GM12865 (cell line): ENCODE results near the gene SIRT3.

ENCODE experiments used
- DNase-seq: peaks from one replicate; pipeline ENCODE4 v3.0.0; 2010; ENCODE audit warnings: low read depth
- H3K4me3 ChIP-seq: 2 replicates; pipeline ENCODE4 v1.5.1; 2011; ENCODE audit warnings: mild to moderate bottlenecking, low read depth, low read length, control low read depth
- TF ChIP-seq, protein P1 (sequence below): IDR thresholded peaks from 2 replicates; pipeline ENCODE4 v1.5.1; 2011; ENCODE audit warnings: low read length, control low read depth, low read depth, inconsistent platforms; ENCODE audit not compliant: insufficient read depth; ENCODE audit errors: missing control alignments

SIRT3 gene

GRCh38 chr11:202490-202889 lies 33.7 kb downstream of the SIRT3 start:
- TF ChIP-seq, protein P1, sequence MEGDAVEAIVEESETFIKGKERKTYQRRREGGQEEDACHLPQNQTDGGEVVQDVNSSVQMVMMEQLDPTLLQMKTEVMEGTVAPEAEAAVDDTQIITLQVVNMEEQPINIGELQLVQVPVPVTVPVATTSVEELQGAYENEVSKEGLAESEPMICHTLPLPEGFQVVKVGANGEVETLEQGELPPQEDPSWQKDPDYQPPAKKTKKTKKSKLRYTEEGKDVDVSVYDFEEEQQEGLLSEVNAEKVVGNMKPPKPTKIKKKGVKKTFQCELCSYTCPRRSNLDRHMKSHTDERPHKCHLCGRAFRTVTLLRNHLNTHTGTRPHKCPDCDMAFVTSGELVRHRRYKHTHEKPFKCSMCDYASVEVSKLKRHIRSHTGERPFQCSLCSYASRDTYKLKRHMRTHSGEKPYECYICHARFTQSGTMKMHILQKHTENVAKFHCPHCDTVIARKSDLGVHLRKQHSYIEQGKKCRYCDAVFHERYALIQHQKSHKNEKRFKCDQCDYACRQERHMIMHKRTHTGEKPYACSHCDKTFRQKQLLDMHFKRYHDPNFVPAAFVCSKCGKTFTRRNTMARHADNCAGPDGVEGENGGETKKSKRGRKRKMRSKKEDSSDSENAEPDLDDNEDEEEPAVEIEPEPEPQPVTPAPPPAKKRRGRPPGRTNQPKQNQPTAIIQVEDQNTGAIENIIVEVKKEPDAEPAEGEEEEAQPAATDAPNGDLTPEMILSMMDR, result no peak
- no peak for DNase-seq
- no peak overlapping the region for H3K4me3 ChIP-seq

DNA sequence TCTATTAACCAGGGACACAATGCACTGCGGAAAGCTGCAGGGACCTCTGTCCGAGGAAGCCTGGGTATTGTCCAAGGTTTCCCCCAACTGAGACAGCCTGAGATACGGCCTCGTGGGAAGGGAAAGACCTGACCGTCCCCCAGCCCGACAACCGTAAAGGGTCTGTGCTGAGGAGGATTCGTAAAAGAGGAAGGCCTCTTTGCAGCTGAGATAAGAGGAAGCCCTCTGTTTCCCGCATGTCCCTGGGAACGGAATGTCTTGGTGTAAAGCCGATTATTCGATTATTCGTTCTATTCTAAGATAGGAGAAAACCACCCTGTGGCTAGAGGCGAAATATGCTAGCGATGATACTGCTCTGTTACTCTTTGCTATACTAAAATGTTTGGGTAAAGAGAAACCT lies 34.2 kb downstream of the SIRT3 start:
- TF ChIP-seq, protein P1, result no peak
- DNase-seq, result no peak
- no peak overlapping the region for H3K4me3 ChIP-seq

- TF ChIP-seq, protein P1, result no peak
- DNase-seq, result no peak
- no peak overlapping the region for H3K4me3 ChIP-seq
Measured at GRCh38 chr11:200224-201003, 35.7 kb downstream of the SIRT3 start.

DNA sequence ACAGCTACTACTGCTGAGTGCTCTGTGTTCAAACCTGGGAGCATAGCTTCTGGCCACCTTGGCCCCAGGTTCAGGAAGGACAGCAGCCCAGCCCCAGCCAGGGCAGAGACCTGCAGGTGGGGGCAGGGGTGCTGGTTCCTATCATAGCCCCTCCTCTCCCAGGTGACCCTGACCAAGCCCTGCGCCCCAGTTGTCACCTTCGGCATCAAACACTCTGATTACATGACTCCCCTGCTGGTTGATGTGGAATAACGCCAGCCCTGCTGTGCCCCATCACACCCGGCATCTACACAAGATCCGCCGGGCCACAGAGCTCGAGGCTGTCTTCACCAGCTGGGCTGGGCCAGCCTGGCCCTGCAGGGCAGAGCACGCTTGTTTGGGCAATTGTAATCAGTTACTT lies 36.4 kb downstream of the SIRT3 start:
- DNase-seq, result no peak
- no peak overlapping the region for H3K4me3 ChIP-seq
- TF ChIP-seq, protein P1, result no peak

DNA sequence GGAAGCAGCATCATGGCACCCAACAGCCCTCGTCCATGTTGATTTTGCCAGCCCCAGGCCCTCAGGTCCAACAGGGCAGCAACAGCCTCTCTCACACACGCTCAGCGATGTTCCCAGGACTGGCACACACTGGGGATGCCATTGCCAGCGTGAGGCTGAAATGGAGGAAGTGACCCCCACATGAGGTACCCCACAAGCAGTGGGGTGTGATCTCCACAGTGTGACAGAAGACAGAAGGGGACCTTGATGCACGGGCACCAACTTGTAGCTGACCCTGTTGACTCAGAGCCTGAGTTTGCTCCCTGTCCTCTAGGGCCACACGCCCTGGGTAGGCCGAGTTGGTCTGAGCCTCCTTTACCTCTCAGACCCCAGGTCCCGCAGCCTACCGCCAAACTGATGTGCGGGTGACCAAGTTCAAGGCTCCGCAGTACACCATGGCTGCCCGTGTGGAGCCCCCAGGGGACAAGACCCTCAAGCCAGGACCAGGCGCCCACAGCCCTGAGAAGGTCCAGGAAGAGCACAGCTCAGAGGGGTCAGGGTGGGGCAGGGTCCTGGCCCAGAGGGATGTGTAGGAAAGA lies 37.0 kb downstream of the SIRT3 start:
- TF ChIP-seq, protein P1, result no peak
- no peak overlapping the region for H3K4me3 ChIP-seq
- DNase-seq, result no peak

- no peak for DNase-seq
- no peak overlapping the region for H3K4me3 ChIP-seq
- TF ChIP-seq, protein P1, result no peak
Measured at GRCh38 chr11:198236-198806, 37.8 kb downstream of the SIRT3 start.
